Progenitor cell of endocrine pancreas (in vitro differentiated cells): ENCODE measurements around the gene LHFPL6. TPM values are rescaled to one million over a fixed set of nuclear protein-coding genes. Genes with fewer than 3 reads are reported as not detected.

Source experiments
- DNase-seq: peaks from one replicate; pipeline ENCODE4 v3.0.0; 2021; ENCODE audit warnings: low spot score; ENCODE audit not compliant: unreplicated experiment
- H3K27ac Mint-ChIP-seq: 2 replicates; pipeline ENCODE4 v1.8.0; 2021; ENCODE audit warnings: mild to moderate bottlenecking, moderate library complexity, mixed read lengths
- H3K27me3 Mint-ChIP-seq: 2 replicates; pipeline ENCODE4 v1.8.0; 2021; ENCODE audit warnings: mixed read lengths
- H3K36me3 Mint-ChIP-seq: 2 replicates; pipeline ENCODE4 v1.8.0; 2022; ENCODE audit warnings: mixed read lengths; ENCODE audit not compliant: insufficient read depth
- H3K4me1 Mint-ChIP-seq: 2 replicates; pipeline ENCODE4 v1.8.0; 2021; ENCODE audit warnings: low read depth, mixed read lengths
- H3K4me3 Mint-ChIP-seq: 2 replicates; pipeline ENCODE4 v1.8.0; 2021; ENCODE audit warnings: low read depth, mild to moderate bottlenecking, moderate library complexity, mixed read lengths
- H3K9me3 Mint-ChIP-seq: 2 replicates; pipeline ENCODE4 v1.8.0; 2021; ENCODE audit warnings: low read depth, mixed read lengths
- total RNA-seq: library from RNA; stranded (reverse); gene quantifications from 2 replicates; pipeline ENCODE4 v1.2.1, GENCODE V29; 2021
- TF ChIP-seq, protein P1 (sequence below): fragments of 200-600 bp; sonication (generic); IDR thresholded peaks from one replicate; pipeline ENCODE4 v1.5.0; 2021; ENCODE audit warnings: antibody characterized with exemption, mild to moderate bottlenecking; ENCODE audit not compliant: unreplicated experiment

Gene LHFPL6
- total RNA-seq, 1 donor from 2014 or later: 1.0 TPM

GRCh38 chr13:39528661-39528980, 74.4 kb downstream of the LHFPL6 start:
- no peak for DNase-seq
- Mint-ChIP-seq H3K4me1 (no peaks in the 10 kb centered on the region), H3K4me3 (no peak overlapping the region), H3K27me3 (peaks cover 11% of the 10 kb centered on the region), H3K36me3 (no peaks in the 10 kb centered on the region), H3K27ac (no peak overlapping the region), H3K9me3 (no peaks in the 10 kb centered on the region)
- TF ChIP-seq, protein P1, sequence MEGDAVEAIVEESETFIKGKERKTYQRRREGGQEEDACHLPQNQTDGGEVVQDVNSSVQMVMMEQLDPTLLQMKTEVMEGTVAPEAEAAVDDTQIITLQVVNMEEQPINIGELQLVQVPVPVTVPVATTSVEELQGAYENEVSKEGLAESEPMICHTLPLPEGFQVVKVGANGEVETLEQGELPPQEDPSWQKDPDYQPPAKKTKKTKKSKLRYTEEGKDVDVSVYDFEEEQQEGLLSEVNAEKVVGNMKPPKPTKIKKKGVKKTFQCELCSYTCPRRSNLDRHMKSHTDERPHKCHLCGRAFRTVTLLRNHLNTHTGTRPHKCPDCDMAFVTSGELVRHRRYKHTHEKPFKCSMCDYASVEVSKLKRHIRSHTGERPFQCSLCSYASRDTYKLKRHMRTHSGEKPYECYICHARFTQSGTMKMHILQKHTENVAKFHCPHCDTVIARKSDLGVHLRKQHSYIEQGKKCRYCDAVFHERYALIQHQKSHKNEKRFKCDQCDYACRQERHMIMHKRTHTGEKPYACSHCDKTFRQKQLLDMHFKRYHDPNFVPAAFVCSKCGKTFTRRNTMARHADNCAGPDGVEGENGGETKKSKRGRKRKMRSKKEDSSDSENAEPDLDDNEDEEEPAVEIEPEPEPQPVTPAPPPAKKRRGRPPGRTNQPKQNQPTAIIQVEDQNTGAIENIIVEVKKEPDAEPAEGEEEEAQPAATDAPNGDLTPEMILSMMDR: no peak

- no peak for DNase-seq
- no peak overlapping the region for H3K27ac Mint-ChIP-seq
- TF ChIP-seq, protein P1: no peak
- H3K9me3 Mint-ChIP-seq: no peaks in the 10 kb centered on the region
- H3K4me1 Mint-ChIP-seq: no peaks in the 10 kb centered on the region
- peaks cover 11% of the 10 kb centered on the region for H3K27me3 Mint-ChIP-seq
- H3K36me3 Mint-ChIP-seq: no peaks in the 10 kb centered on the region
- no peak overlapping the region for H3K4me3 Mint-ChIP-seq
These were observed 74.9 kb downstream of the LHFPL6 start for GRCh38 chr13:39527961-39528660.

DNA sequence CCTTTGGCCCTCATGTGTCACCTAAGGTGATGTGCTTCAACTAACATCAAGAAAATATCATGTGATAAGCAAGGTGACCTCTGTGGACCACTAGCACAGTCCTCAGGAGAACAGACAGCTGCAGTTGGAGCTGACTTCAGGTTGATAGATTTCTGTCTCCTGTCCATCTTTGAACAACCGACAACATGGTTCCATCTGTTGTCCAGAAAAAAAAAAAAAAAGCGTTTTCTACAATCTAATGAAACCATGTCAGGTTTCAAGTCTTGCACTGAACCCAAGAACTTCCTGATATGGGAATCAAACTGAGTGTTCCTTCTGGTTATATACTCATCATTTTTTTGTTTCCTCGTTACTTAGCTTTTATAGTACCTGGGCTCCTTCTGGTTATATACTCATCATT, 75.7 kb downstream of the LHFPL6 start:
- no peak for DNase-seq
- H3K4me1 Mint-ChIP-seq: no peaks in the 10 kb centered on the region
- no peaks in the 10 kb centered on the region for H3K36me3 Mint-ChIP-seq
- no peak overlapping the region for H3K27ac Mint-ChIP-seq
- no peaks in the 10 kb centered on the region for H3K9me3 Mint-ChIP-seq
- H3K27me3 Mint-ChIP-seq: peaks cover 11% of the 10 kb centered on the region
- TF ChIP-seq, protein P1: no peak
- no peak overlapping the region for H3K4me3 Mint-ChIP-seq

GRCh38 chr13:39526499-39526898, 76.5 kb downstream of the LHFPL6 start:
- H3K27ac Mint-ChIP-seq: no peak overlapping the region
- no peaks in the 10 kb centered on the region for H3K4me1 Mint-ChIP-seq
- TF ChIP-seq, protein P1: no peak
- no peaks in the 10 kb centered on the region for H3K36me3 Mint-ChIP-seq
- no peaks in the 10 kb centered on the region for H3K9me3 Mint-ChIP-seq
- peaks cover 8% of the 10 kb centered on the region for H3K27me3 Mint-ChIP-seq
- DNase-seq: no peak
- no peak overlapping the region for H3K4me3 Mint-ChIP-seq

DNA sequence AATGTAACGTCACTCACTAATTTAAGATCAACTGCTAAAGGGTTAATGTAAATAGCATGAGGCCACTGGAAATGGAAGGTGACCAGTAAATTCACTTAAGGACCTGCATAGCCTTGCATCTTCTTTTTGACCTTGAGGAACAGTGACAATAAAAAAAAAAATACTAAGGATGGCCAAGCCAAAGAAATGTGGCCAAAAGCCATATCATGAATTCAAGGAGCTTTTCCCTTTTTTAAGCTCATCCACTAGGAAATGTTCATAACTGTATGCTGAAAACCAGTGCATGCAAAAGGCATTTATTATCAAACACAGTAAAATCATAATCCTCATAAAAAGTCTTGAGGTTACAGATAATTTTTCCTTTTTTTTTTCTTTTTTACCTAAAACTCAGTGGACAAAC, 77.5 kb downstream of the LHFPL6 start:
- no peaks in the 10 kb centered on the region for H3K36me3 Mint-ChIP-seq
- H3K4me1 Mint-ChIP-seq: no peaks in the 10 kb centered on the region
- H3K27me3 Mint-ChIP-seq: peaks cover 8% of the 10 kb centered on the region
- TF ChIP-seq, protein P1: no peak
- H3K4me3 Mint-ChIP-seq: no peak overlapping the region
- H3K9me3 Mint-ChIP-seq: no peaks in the 10 kb centered on the region
- DNase-seq: no peak
- no peak overlapping the region for H3K27ac Mint-ChIP-seq
